Jurkat, Clone E6-1 (cell line): ENCODE results near the gene ZMYND8.
A peak's percentile ranks its signal among the peaks of the same experiment; 100 is the strongest.
"Not testable (repeated sequence)": the region's sequence is repeated elsewhere in the genome, so short reads cannot be mapped to it uniquely, and the experiment has no call there.

Experiments
- DNase-seq: peaks from one replicate; pipeline ENCODE4 v3.0.0-alpha.2; 2011; ENCODE audit warnings: low read depth, low spot score
- H3K4me3 ChIP-seq: 2 replicates; pipeline ENCODE4 v1.5.1; 2011; ENCODE audit warnings: mild to moderate bottlenecking, low read length, control low read depth, moderate library complexity

ZMYND8 gene

DNA sequence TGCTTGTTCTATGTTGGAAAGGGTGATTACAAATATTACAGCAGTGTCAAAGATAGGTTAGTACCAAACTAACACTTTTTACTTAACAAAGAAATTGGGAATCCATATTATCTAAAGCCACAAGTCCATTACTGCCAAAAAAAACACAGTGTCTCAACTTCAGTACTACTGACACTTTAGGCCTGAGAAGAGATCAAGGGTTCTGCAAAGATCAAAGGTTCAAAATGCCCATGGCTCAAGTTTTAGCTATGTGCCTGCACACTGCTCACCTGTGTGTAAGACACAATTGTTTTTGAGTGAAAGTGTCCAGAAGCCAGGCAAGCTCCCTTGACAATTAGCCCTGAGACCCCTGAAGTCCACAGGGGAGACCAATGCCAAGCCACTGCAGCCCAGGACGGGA lies 132.6 kb downstream of the ZMYND8 start:
- no peak overlapping the region for H3K4me3 ChIP-seq
- DNase-seq, result no peak

DNA sequence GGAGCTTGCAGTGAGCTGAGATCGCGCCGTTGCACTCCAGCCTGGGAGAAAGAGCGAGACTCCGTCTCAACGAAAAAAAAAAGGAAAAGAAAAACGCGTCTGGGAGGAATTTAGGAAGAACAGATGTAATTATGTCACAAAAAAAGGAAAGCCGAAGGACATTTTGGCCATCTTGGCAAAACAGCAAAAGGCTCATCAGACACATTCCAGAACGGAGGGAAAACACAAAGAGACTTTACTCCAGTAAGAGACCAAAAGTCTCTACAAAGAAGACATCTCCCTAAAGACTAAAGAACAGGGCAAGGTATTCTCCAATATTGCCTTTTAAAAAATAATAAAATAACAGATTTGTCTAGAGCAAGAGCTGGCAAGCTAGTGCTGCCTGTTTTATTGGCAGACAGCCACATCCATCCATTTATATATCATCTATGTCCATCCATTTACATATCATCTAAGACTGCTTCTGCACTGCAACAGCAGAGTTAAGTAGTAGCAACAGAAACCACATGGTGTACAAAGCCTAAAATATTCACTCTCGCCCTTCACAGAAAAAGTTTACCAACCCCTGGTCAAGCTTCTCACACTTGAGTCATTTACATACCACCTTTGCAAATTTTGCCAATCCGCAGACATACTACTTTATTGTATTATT lies 133.9 kb downstream of the ZMYND8 start:
- DNase-seq, result no peak
- no peak overlapping the region for H3K4me3 ChIP-seq

- H3K4me3 ChIP-seq, result no peak overlapping the region
- no peak for DNase-seq
These were observed 135.4 kb downstream of the ZMYND8 start for GRCh38 chr20:47221036-47221625.

GRCh38 chr20:47220161-47220582 lies 136.3 kb downstream of the ZMYND8 start:
- DNase-seq, result peak; percentile 32

DNA sequence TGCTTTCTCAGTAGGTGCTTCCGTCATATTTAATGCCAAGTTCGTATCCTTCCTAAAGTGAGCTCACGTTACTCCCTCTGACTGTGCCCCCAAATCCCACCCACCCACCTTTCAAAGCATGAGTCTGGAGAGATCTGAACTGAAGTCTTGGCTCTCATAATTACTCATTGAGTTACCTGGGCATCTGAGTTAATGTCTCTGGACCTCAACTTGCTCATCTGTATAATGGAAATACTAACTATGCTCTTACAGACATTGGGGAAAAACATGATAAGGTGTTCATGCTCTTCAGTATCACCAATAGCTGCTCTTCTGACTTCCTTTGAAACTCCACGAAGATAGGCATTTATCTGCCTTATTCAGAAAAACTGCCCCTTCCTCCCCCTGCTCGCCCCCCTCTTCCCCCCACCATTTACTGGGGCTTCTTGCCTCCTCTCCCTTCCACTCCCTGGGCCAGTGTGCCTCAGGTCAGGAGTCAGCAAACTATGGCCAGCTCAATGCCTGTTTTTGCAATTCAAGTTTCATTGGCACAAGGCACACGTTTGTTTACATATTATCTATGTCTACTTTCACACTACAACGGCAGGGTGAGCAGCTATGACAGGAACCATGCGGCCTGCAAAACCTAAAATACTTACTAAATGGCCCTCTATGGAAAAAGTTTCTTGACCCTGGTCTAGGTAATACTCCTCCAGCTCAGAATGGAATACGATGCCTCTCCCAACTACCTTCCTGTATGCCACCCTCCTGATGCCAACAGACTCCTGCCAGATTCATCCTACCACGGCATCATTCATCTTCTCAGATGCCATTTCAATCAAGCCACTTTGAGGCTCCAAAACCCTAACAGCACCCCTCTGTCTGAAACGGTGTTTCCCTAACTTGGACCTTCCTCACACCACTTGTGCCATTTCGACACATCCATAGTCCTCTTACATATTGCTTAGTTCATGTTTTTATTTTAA lies 138.7 kb downstream of the ZMYND8 start:
- H3K4me3 ChIP-seq, result no peak overlapping the region
- no peak for DNase-seq

More at GRCh38 chr20:47220161-47220582, 136.3 kb downstream of the ZMYND8 start:
- no peak overlapping the region for H3K4me3 ChIP-seq

DNA sequence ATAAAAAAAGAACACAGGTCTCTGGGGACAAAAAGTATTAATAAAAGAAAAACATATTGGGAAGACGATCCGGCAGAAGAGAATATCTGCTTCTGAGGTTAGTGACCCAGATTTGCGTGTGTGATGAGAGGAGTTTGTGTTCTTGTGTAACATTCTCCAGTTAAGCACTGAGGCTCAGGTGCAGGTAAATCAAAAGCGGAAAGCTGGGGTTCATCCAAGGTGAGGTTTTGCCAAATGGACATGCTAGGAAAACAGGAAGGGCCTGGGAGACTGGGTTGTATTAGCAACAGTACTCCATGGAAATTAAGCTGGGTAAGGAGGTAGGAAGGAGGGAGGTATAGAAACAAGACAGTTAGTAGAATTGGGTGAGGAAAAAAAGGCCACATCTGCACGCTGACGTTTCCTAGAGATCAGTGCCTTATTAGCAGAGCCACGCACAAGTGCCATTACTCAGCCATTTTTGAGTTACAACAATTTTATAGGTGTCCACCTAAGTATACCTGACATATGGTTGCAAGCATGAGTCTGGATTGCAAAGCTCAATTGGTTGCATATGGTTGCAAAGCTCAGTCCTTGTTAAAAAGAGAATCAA lies 139.6 kb downstream of the ZMYND8 start:
- H3K4me3 ChIP-seq, result no peak overlapping the region
- no peak for DNase-seq

GRCh38 chr20:47215653-47216397 lies 140.7 kb downstream of the ZMYND8 start:
- DNase-seq, result no peak
- no peak overlapping the region for H3K4me3 ChIP-seq

GRCh38 chr20:47213966-47214365 lies 142.5 kb downstream of the ZMYND8 start:
- DNase-seq, result no peak
- H3K4me3 ChIP-seq, result no peak overlapping the region

DNA sequence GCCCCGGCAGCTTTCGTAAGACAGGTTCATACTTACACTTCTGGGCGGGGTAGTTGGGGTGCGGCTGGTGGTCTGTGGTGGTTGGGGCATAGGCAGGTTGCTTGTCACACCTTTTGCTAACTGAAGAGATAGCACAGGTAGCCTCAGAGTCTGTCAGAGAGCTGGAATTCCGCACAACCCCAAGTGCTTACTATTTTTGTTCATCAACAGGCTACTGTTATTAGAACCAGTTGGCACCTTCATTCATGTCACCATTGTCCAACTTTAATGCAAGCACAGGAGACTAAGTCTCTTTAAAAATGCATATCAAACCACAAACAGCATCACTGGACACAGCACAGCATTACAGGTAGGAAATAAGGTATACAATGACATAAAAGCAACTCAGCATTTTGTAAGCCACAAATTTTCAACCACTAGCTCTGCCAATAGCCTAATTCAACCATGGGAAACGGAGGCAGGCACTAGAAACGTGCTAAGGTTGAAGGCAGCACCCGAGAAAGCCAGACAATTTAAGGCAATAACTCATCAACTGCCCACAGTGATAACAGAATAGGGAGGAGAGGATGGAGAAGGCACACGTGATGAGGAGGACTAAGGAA lies 143.8 kb downstream of the ZMYND8 start:
- DNase-seq, result no peak
- no peak overlapping the region for H3K4me3 ChIP-seq

- no peak overlapping the region for H3K4me3 ChIP-seq
- no peak for DNase-seq
These were observed 145.5 kb downstream of the ZMYND8 start for GRCh38 chr20:47211036-47211435.

DNA sequence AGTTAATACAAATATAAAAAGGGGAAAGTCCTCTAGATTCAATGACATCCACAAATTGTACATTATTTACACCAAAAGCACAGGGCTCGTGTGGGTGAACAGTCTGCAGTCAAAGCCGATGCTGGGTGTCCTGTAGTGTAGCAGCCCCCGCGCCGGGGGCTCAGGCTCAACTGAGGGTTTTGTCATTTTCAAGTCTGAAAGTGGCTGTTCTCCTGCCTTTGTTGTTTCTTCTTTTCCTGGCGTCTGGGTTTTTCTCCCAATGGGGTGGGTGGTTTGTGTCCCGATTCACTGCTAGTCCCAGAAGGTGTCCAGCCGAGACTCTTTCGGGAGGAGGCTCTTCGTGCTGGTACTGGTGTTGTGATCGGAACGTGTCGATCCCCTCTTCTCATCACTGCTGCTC lies 146.0 kb downstream of the ZMYND8 start:
- no peak for DNase-seq

DNA sequence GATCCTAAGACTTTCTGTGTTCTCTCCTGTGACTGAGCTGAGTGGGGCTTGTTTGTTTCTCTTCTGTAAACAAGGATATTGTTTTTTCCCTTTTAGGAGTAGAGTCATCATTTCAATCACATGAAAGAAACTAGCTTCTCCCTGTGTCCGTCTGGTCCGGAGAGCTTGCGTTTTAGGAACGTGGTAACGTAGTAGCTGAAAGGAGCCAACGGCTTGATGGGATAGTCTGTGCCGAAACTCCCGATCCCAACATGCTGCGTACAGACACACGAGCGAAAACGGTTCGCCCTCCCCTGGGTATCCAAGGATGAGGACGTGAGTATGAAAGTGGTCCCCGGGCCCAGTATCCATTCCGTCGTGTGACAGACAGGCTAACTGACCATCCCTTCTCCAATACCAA lies 146.5 kb downstream of the ZMYND8 start:
- DNase-seq, result no peak
- H3K4me3 ChIP-seq, result no peak overlapping the region

More for the DNA sequence above, 146.0 kb downstream of the ZMYND8 start:
- no peak overlapping the region for H3K4me3 ChIP-seq

GRCh38 chr20:47208534-47209174 lies 147.8 kb downstream of the ZMYND8 start:
- no peak overlapping the region for H3K4me3 ChIP-seq
- no peak for DNase-seq

DNA sequence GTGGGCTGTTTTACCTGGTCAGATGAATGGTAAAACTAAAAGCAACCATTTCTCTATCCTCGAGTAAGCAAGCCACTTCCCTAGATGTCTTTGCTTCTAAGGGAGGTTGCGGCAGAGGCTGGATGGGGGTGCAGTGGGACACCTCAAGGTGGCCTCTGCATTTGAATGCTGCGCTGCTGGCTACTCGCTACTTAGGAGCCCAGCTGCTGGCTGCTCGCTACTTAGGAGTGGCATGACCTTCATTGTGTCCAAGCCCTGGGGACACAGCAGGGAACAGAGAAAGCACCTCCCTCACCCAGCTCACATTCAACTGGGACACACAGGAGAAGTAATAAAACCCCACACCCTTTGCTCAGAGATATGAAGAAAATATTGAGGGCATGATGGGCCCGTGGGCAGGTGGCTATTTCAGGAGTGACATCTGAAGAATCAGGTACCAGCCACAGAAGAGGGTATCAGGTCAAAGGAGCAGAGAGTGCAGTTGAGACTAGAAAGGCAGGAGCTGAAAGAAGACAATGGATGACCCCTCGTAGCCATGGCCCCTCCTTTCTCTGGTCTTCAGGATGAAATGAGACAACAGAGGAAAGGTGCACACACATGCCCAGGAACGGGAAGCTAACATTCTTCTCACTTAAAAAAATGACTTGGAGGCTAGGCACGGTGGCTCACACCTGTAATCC lies 149.4 kb downstream of the ZMYND8 start:
- H3K4me3 ChIP-seq, result no peak overlapping the region

DNA sequence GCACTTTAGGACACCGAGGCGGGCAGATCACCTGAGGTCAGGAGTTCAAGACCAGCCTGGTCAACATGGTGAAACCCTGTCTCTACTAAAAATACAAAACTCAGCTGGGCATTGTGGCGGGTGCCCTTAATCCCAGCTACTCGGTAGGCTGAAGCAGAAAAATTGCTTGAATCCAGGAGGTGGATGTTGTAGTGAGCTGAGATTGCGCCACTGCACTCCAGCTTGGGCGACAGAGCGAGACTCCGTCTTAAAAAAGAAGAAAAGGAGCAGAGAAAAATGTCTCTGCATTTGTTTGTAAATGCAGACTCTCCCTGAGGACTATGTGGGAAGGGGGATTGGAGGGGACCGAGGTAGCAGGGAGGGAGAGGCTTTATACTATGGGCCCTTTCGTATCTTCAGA lies 149.9 kb downstream of the ZMYND8 start:
- not testable (repeated sequence) for DNase-seq, H3K4me3 ChIP-seq

More for the DNA sequence above, 149.4 kb downstream of the ZMYND8 start:
- no peak for DNase-seq

- no peak for DNase-seq
- no peak overlapping the region for H3K4me3 ChIP-seq
These were observed 150.8 kb downstream of the ZMYND8 start for GRCh38 chr20:47205577-47206123.

GRCh38 chr20:47204850-47205122 lies 151.7 kb downstream of the ZMYND8 start:
- not testable (repeated sequence) for DNase-seq, H3K4me3 ChIP-seq
